Heart left ventricle (tissue), 16 donors: Measurements from ENCODE around the gene TMEM176A. TPM values are rescaled to one million over a fixed set of nuclear protein-coding genes. Genes with fewer than 3 reads are reported as not detected.

Experiments used
- ATAC-seq, 4 donors: fragments of 200-7000 bp; cut with Tn5 transposase; one replicate each; pipeline ENCODE4 v1.9.1; 2020 to 2022; ENCODE audit warnings: moderate library complexity in 4 of 4, mild to moderate bottlenecking in 3 of 4, moderate number of reproducible peaks in 1 of 4
- DNase-seq, 5 donors: peaks; one replicate each; pipeline ENCODE4 v3.0.0-alpha.2; 2020
- H3K27ac ChIP-seq, 12 donors: fragments of 200-600 bp; sonication (generic) in 4 of 12; one replicate each; pipeline versions ENCODE4 v1.5.0 to v1.8.0; 2016 to 2022; ENCODE audit warnings: mild to moderate bottlenecking in 2 of 12
- H3K27me3 ChIP-seq, 9 donors: fragments of 200-600 bp; sonication (generic) in 2 of 9; one replicate each; pipeline versions ENCODE4 v1.5.1 to v1.8.0; 2016 to 2022; ENCODE audit warnings: mild to moderate bottlenecking in 3 of 9
- H3K36me3 ChIP-seq, 9 donors: fragments of 200-600 bp; sonication (generic) in 2 of 9; one replicate each; pipeline versions ENCODE4 v1.5.0 to v1.8.0; 2018 to 2022; ENCODE audit warnings: mild to moderate bottlenecking in 2 of 9
- H3K4me1 ChIP-seq, 12 donors: fragments of 200-600 bp; sonication (generic) in 4 of 12; one replicate each; pipeline versions ENCODE4 v1.5.0 to v1.8.0; 2016 to 2022; ENCODE audit warnings: mild to moderate bottlenecking in 3 of 12
- H3K4me3 ChIP-seq, 12 donors: fragments of 200-600 bp; sonication (generic) in 4 of 12; one replicate each; pipeline versions ENCODE4 v1.5.0 to v1.8.0; 2017 to 2022; ENCODE audit warnings: mild to moderate bottlenecking in 9 of 12, moderate library complexity in 4 of 12
- H3K9me3 ChIP-seq, 12 donors: fragments of 200-600 bp; sonication (generic) in 4 of 12; one replicate each; pipeline versions ENCODE4 v1.5.0 to v1.8.0; 2016 to 2022; ENCODE audit warnings: mild to moderate bottlenecking in 1 of 12
- POLR2A ChIP-seq, 2 donors: fragments of 450-650 bp; IDR thresholded peaks; one replicate each; pipeline ENCODE4 v1.6.1; 2017; ENCODE audit warnings: antibody characterized with exemption in 2 of 2, mild to moderate bottlenecking in 2 of 2, moderate library complexity in 2 of 2
- WGBS, 4 donors: extraction: QIAGEN DNeasy Blood & Tissue Kit in 2 of 4; methylation state at CpG; one replicate each; pipeline versions ENCODE4 v1.1.5 to v1.1.7; 2013 to 2018; 5-methylcytosine and 5-hydroxymethylcytosine counted together
- intact Hi-C, 10 donors: fragments of 100-400 bp; cut with DNase I; formaldehyde crosslinking; loops; one replicate each; pipeline versions ENCODE4 v1.11.1 to v1.14.2; 2022
- polyA plus RNA-seq, 2 donors: library from polyadenylated mRNA; stranded (reverse); fragments of 200-250 nt; gene quantifications; one replicate each; pipeline ENCODE4 v1.2.3, GENCODE V29; 2013
- total RNA-seq, 9 donors: library from RNA; depleted of rRNA in 2 of 9; stranded (reverse); fragments of >200 nt in 2 of 9; fragmentation: NEBNext Ultra II Directional in 3 of 9; extraction: Animal tissue kit (Norgen Biotek cat#: 25700) in 3 of 9; gene quantifications; one replicate each; pipeline versions ENCODE4 v1.1.0 to v1.2.4, GENCODE V29; 2016 to 2023
- TF ChIP-seq, protein P1 (sequence below), 12 donors: fragments of 200-600 bp; sonication (generic) in 4 of 12; IDR thresholded peaks; one replicate each; pipeline versions ENCODE4 v1.5.0 to v1.8.0; 2018 to 2022; ENCODE audit warnings: antibody characterized with exemption in 12 of 12, mild to moderate bottlenecking in 5 of 12
- donor health status: ischemic (EF 13 %, LVEDD 7.1; RV severe dilation, severe dysfunction).
- donor health status: healthy with polysubstance abuse.
- donor health status: DM: no; HTN: yes; CAD: no.
- donor health status: DM: no; HTN: no; CAD: no.
- donor health status: ischemic (EF 25% LVEDD 6.9; RV normal size, moderate dysfunction).
- donor health status: ischemic (EF 25% LVEDD 5.7; RV mildly dilated, moderate dysfunction).
- donor health status: healthy.
- donor health status: DM: yes; HTN: yes; CAD: no.
- donor health status: ischemic (EF 35%, LVEDD 5.7; RV mildly dilated, moderate dysfunction).
- donor health status: nonischemic (EF 11% LVEDD 7.7; RV severe dilation, severe dysfunction).
- donor health status: DM: yes; HTN: yes; CAD: no.
- donor health status: PGD.
- donor health status: ischemic (EF 29% LVEDD 5.4; RV normal size, mild dysfunction).
- donor health status: nonischemic (EF 23%, LVEDD 6.1; RV moderate dilation, normal function).

Gene TMEM176A
- total and polyA plus RNA-seq, 11 donors = 10.2 to 77.1 (median 29.7) TPM

DNA sequence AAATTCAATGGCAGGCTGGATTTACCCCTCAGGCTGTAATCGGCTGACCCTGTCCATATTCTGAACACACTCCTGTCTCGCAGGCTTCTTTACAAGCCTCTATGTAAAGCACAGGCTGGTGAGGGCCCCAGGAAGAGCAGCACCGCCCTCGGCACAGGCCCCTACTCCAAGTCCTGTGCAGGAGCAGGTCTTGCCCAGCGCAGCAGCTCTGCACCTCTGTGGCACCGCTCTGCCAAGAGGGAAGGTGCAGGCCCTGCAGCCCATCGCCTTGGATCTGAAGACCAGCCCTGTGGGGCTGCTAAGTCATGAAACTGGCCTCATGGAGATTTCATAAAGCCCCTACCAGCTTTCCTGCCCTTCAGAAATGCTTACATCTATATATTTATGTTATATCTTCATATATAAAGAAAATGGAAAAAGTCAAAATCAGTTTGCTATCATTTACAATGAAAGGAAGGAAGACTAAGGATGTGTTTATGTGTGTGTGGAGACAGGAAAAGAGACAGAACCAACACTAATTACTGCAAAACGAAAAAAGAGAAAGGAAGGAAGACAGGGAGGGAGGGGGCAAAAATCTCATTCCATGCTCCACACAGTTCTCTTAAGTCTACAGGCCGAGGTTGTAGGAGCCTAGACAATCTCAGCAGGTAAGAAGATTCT is 10.0 kb upstream of the TMEM176A start:
- no peak for TF ChIP-seq POLR2A (IDR thresholded peaks at IDR 0.05)
- TF ChIP-seq, protein P1, sequence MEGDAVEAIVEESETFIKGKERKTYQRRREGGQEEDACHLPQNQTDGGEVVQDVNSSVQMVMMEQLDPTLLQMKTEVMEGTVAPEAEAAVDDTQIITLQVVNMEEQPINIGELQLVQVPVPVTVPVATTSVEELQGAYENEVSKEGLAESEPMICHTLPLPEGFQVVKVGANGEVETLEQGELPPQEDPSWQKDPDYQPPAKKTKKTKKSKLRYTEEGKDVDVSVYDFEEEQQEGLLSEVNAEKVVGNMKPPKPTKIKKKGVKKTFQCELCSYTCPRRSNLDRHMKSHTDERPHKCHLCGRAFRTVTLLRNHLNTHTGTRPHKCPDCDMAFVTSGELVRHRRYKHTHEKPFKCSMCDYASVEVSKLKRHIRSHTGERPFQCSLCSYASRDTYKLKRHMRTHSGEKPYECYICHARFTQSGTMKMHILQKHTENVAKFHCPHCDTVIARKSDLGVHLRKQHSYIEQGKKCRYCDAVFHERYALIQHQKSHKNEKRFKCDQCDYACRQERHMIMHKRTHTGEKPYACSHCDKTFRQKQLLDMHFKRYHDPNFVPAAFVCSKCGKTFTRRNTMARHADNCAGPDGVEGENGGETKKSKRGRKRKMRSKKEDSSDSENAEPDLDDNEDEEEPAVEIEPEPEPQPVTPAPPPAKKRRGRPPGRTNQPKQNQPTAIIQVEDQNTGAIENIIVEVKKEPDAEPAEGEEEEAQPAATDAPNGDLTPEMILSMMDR (IDR thresholded peaks at IDR 0.05) = no peak
- no peak for DNase-seq
- intact Hi-C loops = no loop called here
- no peak for ATAC-seq
- no peak overlapping the region for H3K27ac ChIP-seq
- H3K4me1 ChIP-seq = peaks cover 4 to 50% (median 35%) of the 10 kb centered on the region in 12 donors
- no peak overlapping the region for H3K4me3 ChIP-seq
- H3K27me3 ChIP-seq = no peaks in the 10 kb centered on the region
- no peaks in the 10 kb centered on the region for H3K9me3 ChIP-seq
- peaks cover 0 to 12% (median 6%) of the 10 kb centered on the region in 9 donors for H3K36me3 ChIP-seq
- 82 to 88% (median 84%) methylated on average over 6 to 9 of the region's 9 CpGs for WGBS, 4 donors

DNA sequence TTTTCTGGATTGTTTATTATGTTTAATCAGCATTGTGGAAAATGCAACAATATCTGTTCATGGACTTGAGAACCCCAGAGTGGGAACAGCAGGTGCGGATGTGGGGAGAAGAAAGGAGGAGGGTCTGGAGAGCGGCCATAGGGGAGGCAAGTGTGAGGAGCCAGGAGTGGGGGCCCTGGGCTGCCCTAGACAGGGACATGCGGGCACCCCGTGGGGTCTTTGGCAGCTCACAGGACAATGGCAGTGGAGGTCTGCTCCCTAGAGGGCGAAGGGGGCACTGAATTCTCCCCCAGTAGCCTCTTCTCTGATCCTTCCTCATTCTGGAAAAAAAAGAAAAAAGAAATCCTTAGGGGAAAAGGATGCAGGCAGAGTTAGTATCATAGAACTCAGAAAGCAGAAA is 9.3 kb upstream of the TMEM176A start:
- TF ChIP-seq, protein P1 (IDR thresholded peaks at IDR 0.05) = no peak
- TF ChIP-seq POLR2A (IDR thresholded peaks at IDR 0.05) = no peak
- no peak overlapping the region for H3K4me3 ChIP-seq
- peaks cover 4 to 43% (median 29%) of the 10 kb centered on the region in 12 donors for H3K4me1 ChIP-seq
- H3K27ac ChIP-seq = peak overlapping the region in 1 of 12 donors; percentile 27
- no peak for DNase-seq
- H3K27me3 ChIP-seq = no peaks in the 10 kb centered on the region
- H3K36me3 ChIP-seq = peaks cover 0 to 18% (median 7%) of the 10 kb centered on the region in 9 donors
- whole genome bisulfite sequencing, 4 donors = 86 to 89% (median 88%) methylated on average over 5 of the region's 5 CpGs
- no peak for ATAC-seq
- no peaks in the 10 kb centered on the region for H3K9me3 ChIP-seq
- intact Hi-C loops = no loop called here

DNA sequence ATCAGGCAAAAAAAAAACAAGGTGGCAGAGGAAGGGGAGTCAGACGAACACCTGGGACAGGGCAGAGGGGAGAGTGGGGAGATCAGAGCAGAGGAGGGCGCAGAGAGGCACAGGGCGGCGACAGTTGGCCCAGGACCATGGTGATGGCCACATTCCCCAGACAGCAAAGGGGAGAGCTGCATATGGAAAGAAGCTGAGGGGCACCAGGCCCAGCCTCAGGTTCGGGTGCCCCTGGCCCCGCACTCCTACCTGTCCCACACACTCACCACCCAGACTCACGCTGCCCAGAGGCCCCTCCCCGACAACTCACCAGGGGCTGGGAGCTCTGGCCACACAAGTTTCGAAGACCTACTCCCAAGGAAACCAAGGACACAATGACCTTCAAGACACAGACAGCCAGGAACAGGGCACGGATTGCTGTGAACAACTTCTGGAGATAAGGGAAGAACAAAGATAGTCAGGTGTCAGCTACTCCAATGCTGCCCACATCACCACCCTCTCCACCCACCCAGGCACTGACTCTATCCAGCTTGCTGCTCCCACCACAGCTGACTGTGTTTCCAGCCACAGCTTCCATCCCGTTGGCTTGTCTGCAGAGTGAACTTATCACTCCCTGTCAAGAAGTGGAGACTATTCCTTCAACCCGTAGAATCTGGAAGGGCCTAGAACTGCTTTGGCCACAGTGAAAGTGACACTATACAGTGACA is 8.7 kb upstream of the TMEM176A start:
- H3K27me3 ChIP-seq = no peaks in the 10 kb centered on the region
- peaks cover 0 to 18% (median 10%) of the 10 kb centered on the region in 9 donors for H3K36me3 ChIP-seq
- TF ChIP-seq, protein P1 (IDR thresholded peaks at IDR 0.05) = no peak
- TF ChIP-seq POLR2A (IDR thresholded peaks at IDR 0.05) = no peak
- intact Hi-C loops = no loop called here
- DNase-seq = peak in 1 of 5 donors; percentile 40
- 72 to 80% (median 76%) methylated on average over 12 of the region's 12 CpGs for WGBS, 4 donors
- peak overlapping the region in 3 of 12 donors; percentile 19 to 50 (median 27) for H3K27ac ChIP-seq
- ATAC-seq = peak in 2 of 4 donors; percentile 37 to 51
- H3K4me3 ChIP-seq = no peak overlapping the region
- H3K4me1 ChIP-seq = peaks cover 4 to 38% (median 25%) of the 10 kb centered on the region in 12 donors
- no peaks in the 10 kb centered on the region for H3K9me3 ChIP-seq

DNA sequence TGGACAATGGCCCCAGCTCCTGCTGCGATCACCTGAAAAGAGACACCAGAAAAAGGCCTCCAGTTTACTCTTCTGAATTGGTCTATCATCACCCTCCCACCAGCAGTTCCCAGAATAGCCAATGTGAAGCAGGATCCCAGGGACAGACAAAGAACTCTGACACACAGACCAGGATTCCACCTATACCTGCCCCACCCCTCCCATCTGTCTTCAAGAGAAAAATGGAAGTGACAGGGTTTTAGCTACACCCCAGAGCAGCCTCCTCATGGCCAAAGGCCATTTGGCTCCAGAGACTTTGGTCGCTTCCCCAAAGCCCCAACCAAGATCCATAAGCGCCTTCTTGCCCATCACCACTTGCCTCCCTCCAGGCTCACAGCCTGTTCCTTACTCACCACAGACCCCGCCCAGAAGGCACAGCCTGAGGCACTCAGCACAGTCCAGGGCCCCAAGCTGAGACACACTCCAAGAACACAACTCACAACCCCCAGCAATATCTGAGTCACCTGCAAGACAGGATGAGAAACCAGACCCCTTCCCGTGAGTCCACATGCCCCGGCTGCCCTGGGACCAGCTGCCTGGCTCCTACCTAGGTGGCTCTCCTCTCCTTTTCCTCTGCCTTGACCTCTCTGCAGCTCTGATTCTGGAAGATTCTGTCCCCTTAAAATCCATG is 6.9 kb upstream of the TMEM176A start:
- Histone ChIP-seq H3K36me3 (peaks cover 0 to 18% (median 10%) of the 10 kb centered on the region in 9 donors), H3K4me1 (peaks cover 0 to 20% (median 8%) of the 10 kb centered on the region in 12 donors), H3K4me3 (no peak overlapping the region), H3K27ac (no peak overlapping the region), H3K27me3 (peaks cover 0 to 6% (median 0%) of the 10 kb centered on the region in 9 donors), H3K9me3 (no peaks in the 10 kb centered on the region)
- intact Hi-C loops = no loop called here
- ATAC-seq = no peak
- TF ChIP-seq, protein P1 (IDR thresholded peaks at IDR 0.05) = no peak
- no peak for TF ChIP-seq POLR2A (IDR thresholded peaks at IDR 0.05)
- WGBS, 4 donors = 96 to 99% (median 97%) methylated on average over 6 of the region's 6 CpGs
- DNase-seq = no peak
